DMS79 treated with DMSO at 0.1 percent for 48 hours (cell line): ENCODE measurements around the gene VPS54.

Source experiments
- DNase-seq: peaks from one replicate; lab custom pipeline; 2025; lab: John Stamatoyannopoulos, UW

Gene VPS54

GRCh38 chr2:63926815-63927214 lies 92.4 kb downstream of the VPS54 start:
- no peak for DNase-seq

DNA sequence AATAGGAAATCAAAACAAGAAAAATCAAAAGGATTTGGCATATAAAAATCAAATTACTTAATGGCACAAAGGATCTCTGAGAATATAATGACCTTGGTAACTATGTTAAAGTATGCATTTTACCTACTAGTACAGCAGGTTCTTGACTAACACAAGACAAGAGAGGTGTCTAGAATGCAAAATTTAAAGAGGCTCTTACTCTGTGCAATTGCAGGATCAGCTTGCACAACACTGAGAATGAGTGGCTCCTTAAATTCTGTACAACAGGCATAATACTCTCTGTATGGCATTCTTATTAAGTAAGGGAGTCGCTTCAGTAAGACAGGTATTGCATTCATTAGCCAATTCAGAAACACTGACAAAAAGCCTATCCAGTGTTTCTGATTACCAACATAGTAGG lies 104.9 kb downstream of the VPS54 start:
- no peak for DNase-seq

- DNase-seq = no peak
Observed at GRCh38 chr2:63903003-63903402, 116.2 kb downstream of the VPS54 start.

DNA sequence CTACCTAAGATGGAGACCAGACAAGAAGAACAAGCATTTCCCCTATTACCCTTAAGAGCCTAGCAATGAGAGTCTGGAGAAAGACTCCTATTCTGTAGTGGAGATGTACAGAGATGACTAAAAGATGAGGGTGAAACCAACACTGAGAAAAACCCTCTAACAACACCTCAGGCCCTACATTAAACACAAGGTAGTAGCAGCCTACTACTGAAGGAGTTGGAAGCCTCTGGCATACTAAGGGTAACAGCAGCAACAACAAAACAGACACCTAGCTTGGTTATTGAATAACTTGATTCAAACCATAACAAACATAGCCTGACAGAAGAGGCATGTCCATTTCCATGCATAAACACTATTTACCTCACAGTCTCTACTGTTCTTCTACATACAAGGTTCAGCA lies 117.1 kb downstream of the VPS54 start:
- DNase-seq = no peak

- no peak for DNase-seq
Observed at GRCh38 chr2:63899639-63900038, 119.6 kb downstream of the VPS54 start.

GRCh38 chr2:63898839-63899238 lies 120.4 kb downstream of the VPS54 start:
- no peak for DNase-seq

GRCh38 chr2:63894167-63894566 lies 125.1 kb downstream of the VPS54 start:
- DNase-seq = no peak

DNA sequence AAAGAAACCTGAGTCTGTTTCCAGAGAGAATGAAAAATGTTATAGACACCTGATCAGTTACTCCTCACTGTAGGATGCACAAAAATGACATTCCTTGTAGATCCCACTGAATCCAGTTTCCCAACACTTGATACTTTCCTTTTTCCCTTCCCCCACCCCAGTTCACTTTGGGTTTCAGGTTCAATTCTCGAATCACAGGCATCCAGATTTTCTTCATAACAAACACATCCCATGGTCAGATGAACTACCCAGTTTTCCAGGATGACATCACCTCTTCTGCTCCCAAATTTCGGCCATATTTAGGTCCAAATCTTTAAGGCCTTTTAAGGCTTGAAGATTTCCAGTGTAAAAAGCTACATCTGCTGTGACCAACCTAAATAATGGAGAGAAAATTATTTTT lies 126.1 kb downstream of the VPS54 start:
- no peak for DNase-seq

DNA sequence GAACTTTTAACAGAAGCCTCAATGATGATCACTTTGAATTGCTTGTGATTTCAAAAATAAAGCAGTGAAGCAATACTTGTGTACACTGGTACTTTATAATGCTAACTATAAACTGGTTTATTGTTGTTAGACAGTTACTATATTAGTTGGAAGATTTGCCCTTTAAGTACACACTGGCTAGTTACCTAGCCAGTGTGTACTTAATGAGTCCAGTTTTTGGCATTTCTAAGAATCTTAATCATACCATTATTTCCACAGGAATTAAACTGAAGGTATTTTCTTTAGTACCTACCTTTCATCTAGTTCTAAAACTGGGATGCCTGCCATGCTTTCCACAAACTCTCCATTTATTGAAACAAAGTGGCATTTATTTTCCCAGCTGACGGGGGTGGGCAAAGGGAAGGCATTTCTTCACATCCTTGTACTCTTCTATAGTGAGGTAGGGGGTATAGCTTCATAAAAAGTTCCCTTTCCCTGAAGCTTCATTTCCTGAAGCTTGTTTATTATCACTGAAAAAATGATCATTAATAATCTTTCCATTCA lies 127.7 kb downstream of the VPS54 start:
- no peak for DNase-seq

GRCh38 chr2:63890678-63891077 lies 128.6 kb downstream of the VPS54 start:
- DNase-seq = no peak

- DNase-seq = peak; percentile 30
Observed at GRCh38 chr2:63888490-63889402, 130.5 kb downstream of the VPS54 start.

DNA sequence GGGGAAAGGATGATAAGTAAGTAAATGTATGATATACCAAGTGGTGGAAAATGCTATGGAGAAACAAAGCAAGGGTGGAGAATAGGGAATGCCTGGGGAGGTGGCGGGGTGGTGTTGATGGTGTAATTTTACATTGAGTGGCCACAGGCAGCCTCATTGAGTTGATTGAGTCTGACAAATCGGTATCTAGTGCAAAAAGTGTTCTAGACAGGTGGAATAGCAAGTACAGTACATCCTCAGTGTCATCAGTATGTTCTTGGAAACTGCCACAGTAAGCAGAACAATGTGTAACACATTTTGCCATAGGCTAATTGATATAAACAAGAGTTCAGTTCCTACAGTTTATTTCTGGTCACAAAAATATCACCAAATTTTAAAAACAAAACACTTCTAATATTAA lies 131.2 kb downstream of the VPS54 start:
- no peak for DNase-seq

DNA sequence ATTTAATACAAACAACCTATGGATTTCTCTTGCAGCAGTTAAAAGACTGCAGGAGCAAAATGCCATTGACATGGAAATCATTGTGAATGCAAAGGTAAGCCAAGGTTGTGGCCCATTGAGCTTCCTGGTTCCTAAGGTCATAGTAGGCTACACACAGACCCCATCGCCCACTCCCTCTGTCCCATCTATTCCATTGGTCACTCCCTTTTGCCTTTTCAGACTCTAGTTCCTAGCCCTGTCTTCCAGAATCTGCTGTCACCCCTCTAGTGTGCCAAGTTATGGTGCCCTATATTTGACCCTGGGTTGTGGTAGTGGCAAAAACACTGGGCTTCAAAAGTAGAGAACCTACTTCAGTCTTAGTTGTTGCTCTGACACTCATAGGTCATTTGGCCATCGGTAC lies 132.8 kb downstream of the VPS54 start:
- no peak for DNase-seq

GRCh38 chr2:63882395-63883105 lies 136.7 kb downstream of the VPS54 start:
- DNase-seq = no peak

DNA sequence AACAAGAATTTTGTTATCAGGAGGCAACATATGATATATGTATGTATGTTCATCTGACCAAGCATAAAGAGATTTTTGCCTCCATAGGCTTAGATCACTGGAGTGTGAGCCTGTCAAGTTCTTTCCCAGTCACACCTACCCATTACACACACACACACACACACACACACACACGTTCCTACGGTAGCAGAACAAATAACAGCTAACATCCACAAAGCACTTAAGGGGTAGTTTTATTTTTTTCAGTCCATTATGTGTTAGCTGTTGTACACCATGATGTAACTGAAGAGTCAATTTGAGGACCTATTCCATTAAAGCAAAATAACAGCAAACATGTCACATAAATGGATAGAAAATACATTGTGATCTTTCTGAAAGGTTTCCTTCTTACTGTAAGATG lies 138.0 kb downstream of the VPS54 start:
- DNase-seq = peak; percentile 6

DNA sequence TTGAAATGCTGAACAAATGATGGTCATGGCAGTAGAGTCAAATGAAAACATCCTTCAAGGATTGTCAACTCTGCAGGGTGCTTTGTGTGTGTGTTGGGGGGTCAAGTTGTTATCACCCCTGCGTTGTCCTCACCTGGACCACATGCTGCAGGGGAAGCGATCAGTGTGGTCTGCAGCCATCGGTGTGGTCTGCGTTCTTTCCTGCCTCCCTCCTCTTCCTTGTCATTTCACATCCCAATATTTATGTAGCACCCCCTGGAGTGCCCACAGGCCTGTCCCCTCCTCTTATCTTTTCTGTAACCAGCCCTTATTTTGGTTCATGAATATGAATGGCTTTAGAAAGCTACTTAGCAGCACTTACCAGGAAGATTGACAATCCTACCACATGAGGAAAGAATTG lies 138.6 kb downstream of the VPS54 start:
- no peak for DNase-seq

- no peak for DNase-seq
Observed at GRCh38 chr2:63879876-63880433, 139.3 kb downstream of the VPS54 start.

GRCh38 chr2:63878486-63878885 lies 140.7 kb downstream of the VPS54 start:
- DNase-seq = no peak

- peak; percentile 80 for DNase-seq
Observed at GRCh38 chr2:63876311-63876710, 142.9 kb downstream of the VPS54 start.

GRCh38 chr2:63875559-63876245 lies 143.5 kb downstream of the VPS54 start:
- DNase-seq = no peak

DNA sequence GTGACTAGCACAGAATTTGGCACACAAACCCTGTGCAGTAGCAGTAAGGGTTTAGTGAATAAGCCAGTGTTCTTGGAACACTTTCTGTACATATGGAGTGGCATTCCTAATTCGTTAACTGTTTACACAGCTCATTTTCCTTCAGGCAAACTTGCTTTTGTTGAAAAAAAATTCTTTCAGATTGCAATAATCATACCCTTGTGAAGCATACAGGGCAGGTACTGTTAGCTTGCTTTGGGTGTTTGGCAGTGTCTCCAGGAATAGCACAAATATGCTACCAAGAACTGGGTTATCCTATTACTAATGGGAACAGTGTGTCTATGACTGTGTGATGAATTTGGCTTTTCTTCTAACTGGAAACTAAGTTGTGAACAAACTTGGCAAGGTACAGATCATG lies 144.1 kb downstream of the VPS54 start:
- DNase-seq = no peak
